ENCODE measurements around the gene RAI1. TPM values are rescaled to one million over a fixed set of nuclear protein-coding genes. Genes with fewer than 3 reads are reported as not detected.
A peak's percentile ranks its signal among the peaks of the same experiment; 100 is the strongest.

Gene RAI1
- total and polyA plus RNA-seq, 2 of the 8 experiments (the other 6 are each of a cell fraction or from before 2014, with no cell fraction given): 0.39 to 1.2 TPM

DNA sequence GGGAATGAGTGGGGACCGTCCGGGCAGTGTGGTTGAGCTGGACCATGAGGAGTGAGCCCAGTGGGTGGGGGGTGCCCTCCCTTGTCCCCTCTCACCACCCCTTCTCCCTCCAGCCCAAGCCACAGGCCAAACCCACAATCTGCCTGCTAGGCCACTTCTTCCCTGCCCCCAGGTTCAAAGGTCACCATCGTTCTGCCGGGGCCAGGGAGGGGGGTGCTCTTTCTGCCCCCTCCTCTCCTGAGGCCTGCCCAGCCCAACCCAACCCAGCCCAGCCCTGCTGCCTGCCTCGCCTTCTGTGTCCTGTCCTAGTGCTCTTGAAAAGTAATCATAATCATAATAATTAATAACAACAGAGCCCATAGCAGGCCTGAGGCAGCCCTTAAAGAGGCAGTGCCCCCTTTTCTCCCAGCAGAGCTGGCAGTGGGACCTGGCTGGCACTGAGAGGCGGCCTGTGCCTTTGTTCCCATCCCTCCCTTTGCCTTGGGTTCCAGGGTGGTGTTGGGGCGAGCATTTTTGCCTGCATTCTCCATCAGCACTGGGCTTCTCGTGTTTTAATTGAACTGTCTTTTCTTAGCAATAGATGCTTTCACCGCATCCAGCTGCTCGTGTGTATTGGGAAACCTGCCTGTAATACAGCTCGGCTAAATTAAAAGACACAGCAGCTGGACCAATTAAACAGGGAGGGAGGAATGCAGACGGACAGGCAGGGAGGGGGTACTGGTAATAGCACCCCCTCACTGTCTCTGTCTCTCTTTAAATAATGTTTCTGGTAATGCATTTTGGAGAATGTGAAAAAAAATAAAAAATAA lies 108.8 kb downstream of the RAI1 start:
- H3K56ac ChIP-seq (replicated peaks; ENCODE audit: insufficient read length, low read depth, low read length): no peak overlapping the region
- H2AFZ ChIP-seq (ENCODE audit: low read length): no peak overlapping the region
- no peak overlapping the region for H3K27ac ChIP-seq (ENCODE audit: low read depth, low read length)
- H3K4me3 ChIP-seq (ENCODE audit: extremely low read depth in 1 of 4, insufficient read depth in 2 of 4, low read depth in 3 of 4, low read length in 4 of 4): no peak overlapping the region
- H3K79me2 ChIP-seq (ENCODE audit: control insufficient read depth in 1 of 2, insufficient read depth in 2 of 2, low read length in 2 of 2): no peaks in the 10 kb centered on the region
- no peaks in the 10 kb centered on the region for H3K79me1 ChIP-seq (ENCODE audit: low read depth, low read length)
- 84% methylated on average over 12 of the region's 12 CpGs; no CpG with 5 or more reads in 1 of the 2 experiments for WGBS, 2 experiments (ENCODE audit: extremely low coverage in 1 of 2, insufficient coverage in 1 of 2, insufficient read length in 1 of 2, insufficient replicate concordance in 2 of 2, low coverage in 1 of 2, low lambda C conversion rate in 2 of 2, missing lambda C conversion rate in 1 of 2)
- no peak overlapping the region for H3K23ac ChIP-seq (ENCODE audit: insufficient read length)
- ChIA-PET POLR2A (ENCODE audit: partially characterized antibody) (interaction anchor here (0.9 to 2.0 kb wide), 4 partner anchors 8 to 65 kb away, joined by 3 to 7 read pairs (median 4); no protein-coding TSS in a partner anchor), CTCF (ENCODE audit: partially characterized antibody) (interaction anchor here (0.5 to 2.8 kb wide), 11 partner anchors 9 to 291 kb away, joined by 3 to 11 read pairs (median 5); no protein-coding TSS in a partner anchor)
- H3K36me3 ChIP-seq (ENCODE audit: control insufficient read depth in 2 of 4, insufficient read depth in 4 of 4, low read length in 3 of 4): no peaks in the 10 kb centered on the region
- peaks cover under 1 to 47% (median 26%) of the 10 kb centered on the region in 4 experiments for H3K27me3 ChIP-seq (replicated peaks in 1 of 4; ENCODE audit: control insufficient read depth in 3 of 4, extremely low read depth in 1 of 4, insufficient read depth in 3 of 4, low read length in 3 of 4)
- no peak overlapping the region for H2BK5ac ChIP-seq (ENCODE audit: low read depth, low read length)
- H3K4ac ChIP-seq (replicated peaks; ENCODE audit: insufficient read length, low read depth, low read length): no peak overlapping the region
- no peak for TF ChIP-seq KDM4A (IDR thresholded peaks at IDR 0.05; ENCODE audit: low read depth, low read length, severe bottlenecking)
- TF ChIP-seq BACH1 (IDR thresholded peaks at IDR 0.05; ENCODE audit: low read length): no peak
- no peak for TF ChIP-seq JUN (IDR thresholded peaks at IDR 0.05; ENCODE audit: low read depth, low read length)
- TF ChIP-seq HDAC2 (IDR thresholded peaks at IDR 0.05; ENCODE audit: borderline replicate concordance in 1 of 2, low read depth in 2 of 2, low read length in 2 of 2): no peak
- TF ChIP-seq ZNF274 (IDR thresholded peaks at IDR 0.05; ENCODE audit: borderline replicate concordance, extremely low read depth, low read length): no peak
- H3K18ac ChIP-seq (ENCODE audit: extremely low read depth, low read length): no peak overlapping the region
- H4K20me1 ChIP-seq (replicated peaks in 1 of 2; ENCODE audit: control insufficient read depth in 1 of 2, insufficient read depth in 2 of 2, low read length in 2 of 2): peaks cover 0 to 6% of the 10 kb centered on the region in 2 experiments
- no peak overlapping the region for H4K91ac ChIP-seq (replicated peaks; ENCODE audit: insufficient read length, low read length)
- no peak overlapping the region for H4K8ac ChIP-seq (ENCODE audit: extremely low read depth, insufficient read depth, low read length)
- no peak overlapping the region for H3K4me2 ChIP-seq (ENCODE audit: insufficient read depth in 1 of 2, low read depth in 2 of 2, low read length in 2 of 2)
- no peak overlapping the region for H3K14ac ChIP-seq (ENCODE audit: insufficient read length)
- H4K5ac ChIP-seq (ENCODE audit: insufficient read length, low read depth, low read length): no peak overlapping the region
- H3K23me2 ChIP-seq (ENCODE audit: low read depth, low read length): peaks cover 3% of the 10 kb centered on the region; the same call in 1 of the 2 replicates
- no peak overlapping the region for H3K9ac ChIP-seq (replicated peaks in 1 of 4; ENCODE audit: extremely low read depth in 1 of 4, low read depth in 3 of 4, low read length in 3 of 4)
- H3K4me1 ChIP-seq (replicated peaks in 1 of 4; ENCODE audit: control insufficient read depth in 3 of 4, insufficient read depth in 4 of 4, low read length in 3 of 4): peaks cover 8 to 36% (median 24%) of the 10 kb centered on the region in 4 experiments
- no peak for DNase-seq (ENCODE audit: low read depth in 1 of 2, low spot score in 2 of 2)
- 0 out of 2 replicates have a peak overlapping the region, but pooled peaks have one; percentile 30 for H2BK12ac ChIP-seq (ENCODE audit: low read depth, low read length)
- no peak overlapping the region for H2AK5ac ChIP-seq (ENCODE audit: low read depth, low read length)
- no peak for FAIRE-seq
- no peaks in the 10 kb centered on the region for H3K9me3 ChIP-seq (ENCODE audit: insufficient read depth in 2 of 2, low read depth in 1 of 2, low read length in 1 of 2)
- H2BK20ac ChIP-seq (ENCODE audit: low read length): no peak overlapping the region
- H2BK15ac ChIP-seq (ENCODE audit: low read length): 0 out of 2 replicates have a peak overlapping the region, but pooled peaks have one; percentile 29
- H2BK120ac ChIP-seq (replicated peaks; ENCODE audit: low read depth, low read length): no peak overlapping the region

All from H1 (cell line).